Dedifferentiated amniotic fluid mesenchymal stem cell (primary cell): Measurements from ENCODE around the gene NAE1.
"Not testable (repeated sequence)": the region's sequence is repeated elsewhere in the genome, so short reads cannot be mapped to it uniquely, and the experiment has no call there.

Source experiments
- DNase-seq: peaks from one replicate; pipeline ENCODE4 v3.0.0-alpha.2; 2016; ENCODE audit errors: extremely low spot score

NAE1 gene

GRCh38 chr16:66830422-66831404, at the start of gene NAE1:
TSS of gene NAE1 (minus strand) at chr16:66830976. CDS start at chr16:66830899, 77 bp downstream.
- DNase-seq = peak; percentile 63

GRCh38 chr16:66878067-66878466, 47.3 kb upstream of the NAE1 start:
- no peak for DNase-seq

DNA sequence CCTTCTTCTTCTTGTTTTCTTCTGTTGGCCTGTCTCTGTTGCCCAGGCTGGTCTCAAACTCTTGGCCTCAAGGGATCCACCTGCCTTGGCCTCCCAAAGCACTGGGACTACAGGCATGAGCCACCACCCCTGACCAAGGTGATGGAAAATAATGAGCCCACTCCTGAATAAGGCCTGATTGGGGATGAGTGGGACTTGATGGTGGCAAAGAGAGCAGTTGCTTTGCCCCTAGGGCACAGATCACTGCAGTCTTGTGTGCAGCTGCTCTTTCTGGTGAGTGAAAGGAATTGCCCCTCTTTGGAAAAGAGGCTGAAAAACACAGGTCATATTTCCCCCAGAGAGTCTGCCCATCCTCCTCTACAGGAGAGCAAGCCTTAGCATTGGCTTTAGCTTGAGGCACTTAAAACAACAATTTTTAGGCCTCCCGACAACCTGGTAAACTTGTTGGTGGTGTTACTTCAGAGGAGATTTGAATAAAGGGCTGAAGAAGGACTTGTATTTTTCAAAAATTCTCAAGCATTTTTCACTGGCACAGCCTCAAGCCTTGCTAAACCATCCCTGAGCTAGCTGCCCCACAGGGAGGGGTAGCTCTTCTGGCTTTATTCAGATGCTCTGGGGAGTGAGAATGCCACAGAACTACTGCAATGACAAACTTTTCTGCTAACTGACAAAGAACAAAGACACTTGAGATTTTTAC, 43.5 kb upstream of the NAE1 start:
- peak; percentile 43 for DNase-seq

DNA sequence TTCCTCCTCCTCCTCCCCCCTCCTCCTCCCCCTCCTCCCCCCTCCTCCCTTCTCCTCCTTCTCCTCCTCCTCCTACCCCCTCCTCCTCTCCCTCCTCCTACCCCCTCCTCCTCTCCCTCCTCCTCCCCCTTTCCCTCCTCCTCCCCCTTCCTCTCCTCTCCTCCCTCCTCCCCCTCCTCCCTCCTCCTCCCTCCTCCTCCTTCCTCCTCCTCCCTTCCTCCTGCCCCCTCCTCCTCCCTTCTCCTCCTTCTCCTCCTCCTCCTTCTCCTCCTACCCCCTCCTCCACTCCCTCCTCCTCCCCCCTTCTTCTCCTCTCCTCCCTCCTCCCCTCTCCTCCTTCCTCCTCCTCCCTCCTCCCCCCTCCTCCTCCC, 42.9 kb upstream of the NAE1 start:
- DNase-seq = no peak

DNA sequence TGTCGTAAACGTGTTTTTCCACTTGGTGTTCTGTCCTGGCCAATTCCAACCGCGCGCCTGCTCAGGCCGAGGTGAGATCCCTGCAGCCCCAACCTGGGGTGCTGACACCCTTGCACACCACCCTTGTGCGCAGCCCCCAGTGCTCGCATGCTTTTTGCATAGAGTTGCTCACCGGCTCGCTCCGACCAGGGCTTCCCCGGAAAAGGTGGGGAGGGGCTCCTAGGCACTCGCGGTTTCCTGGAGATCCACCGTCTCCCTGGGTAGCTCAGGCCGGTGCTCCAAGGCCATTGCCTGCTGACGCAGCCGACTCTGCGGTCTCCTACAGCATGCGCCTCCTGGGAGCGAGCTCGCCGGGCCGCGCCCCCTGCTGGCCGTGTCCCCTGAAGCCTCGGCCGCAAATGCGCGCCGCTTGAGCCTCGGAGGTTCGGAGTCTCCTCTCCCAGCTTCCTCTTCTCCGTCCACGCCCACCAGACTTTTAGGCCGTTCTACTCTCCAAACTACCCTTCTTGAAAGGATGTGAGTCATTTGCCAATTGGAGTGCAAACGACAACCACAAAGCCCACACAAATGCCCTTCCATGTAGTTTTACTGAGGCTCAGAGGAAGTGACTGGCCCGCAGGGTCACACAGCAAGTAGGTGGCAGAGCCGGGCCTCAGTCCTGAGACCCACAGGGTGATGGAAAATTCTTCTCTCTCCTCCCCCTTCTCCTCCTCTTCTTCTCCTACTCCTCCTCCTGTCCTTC, 42.3 kb upstream of the NAE1 start:
- DNase-seq = peak; percentile 95

- no peak for DNase-seq
Measured at GRCh38 chr16:66872559-66872942, 41.8 kb upstream of the NAE1 start.

GRCh38 chr16:66871840-66872239, 41.1 kb upstream of the NAE1 start:
- DNase-seq = no peak

- not testable (repeated sequence) for DNase-seq
Measured at GRCh38 chr16:66871363-66871762, 40.6 kb upstream of the NAE1 start.

GRCh38 chr16:66869424-66869823, 38.6 kb upstream of the NAE1 start:
- no peak for DNase-seq

DNA sequence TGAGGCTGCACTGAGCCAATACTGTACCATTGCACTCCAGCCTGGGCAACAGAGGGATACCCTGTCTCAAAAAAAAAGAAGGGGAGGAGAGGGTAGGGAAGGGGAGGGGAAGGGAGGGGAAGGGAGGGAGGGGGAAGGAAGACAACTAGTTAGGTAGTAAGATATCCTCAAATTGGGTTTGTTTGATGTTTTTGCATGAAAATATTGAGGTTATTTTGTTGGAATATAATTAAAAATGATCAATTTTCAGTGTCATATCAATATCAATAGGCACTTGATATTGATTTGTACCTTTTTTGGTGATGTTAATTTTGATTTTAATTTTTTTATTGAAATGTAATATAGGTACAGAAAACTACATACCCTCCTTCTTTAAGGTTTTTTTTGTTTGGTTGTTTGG, 32.9 kb upstream of the NAE1 start:
- DNase-seq = no peak

DNA sequence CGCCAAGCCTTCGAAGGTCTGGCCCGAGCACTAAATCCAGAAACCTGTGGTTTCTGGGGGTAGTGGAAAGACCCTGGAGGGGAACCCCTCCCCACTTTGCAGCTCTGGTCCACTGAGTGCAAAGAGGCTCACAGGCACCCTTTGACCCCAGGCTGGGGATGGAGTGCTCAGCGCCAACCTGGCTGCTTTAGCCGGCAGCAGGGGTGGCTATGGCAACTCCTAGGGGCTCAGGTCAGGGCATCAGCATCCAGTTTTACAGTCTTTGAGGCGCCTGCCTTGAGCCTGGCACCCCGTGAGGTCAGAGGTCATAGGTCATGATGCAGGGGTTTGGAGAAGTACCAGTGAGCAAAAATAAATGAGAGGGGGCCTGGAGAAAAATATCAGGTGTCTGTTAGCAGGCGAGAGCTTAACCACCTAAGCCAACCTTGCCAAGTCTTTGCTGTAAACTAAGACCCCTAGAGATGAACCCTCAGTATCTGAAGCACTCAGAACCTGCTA, 31.3 kb upstream of the NAE1 start:
- DNase-seq = no peak

GRCh38 chr16:66859397-66860068, 28.8 kb upstream of the NAE1 start:
- DNase-seq = no peak

- no peak for DNase-seq
Measured at GRCh38 chr16:66858740-66859396, 28.1 kb upstream of the NAE1 start.

GRCh38 chr16:66857437-66857836, 26.7 kb upstream of the NAE1 start:
- no peak for DNase-seq

GRCh38 chr16:66856801-66857200, 26.0 kb upstream of the NAE1 start:
- DNase-seq = no peak

- no peak for DNase-seq
Measured at GRCh38 chr16:66856184-66856730, 25.5 kb upstream of the NAE1 start.

- no peak for DNase-seq
Measured at GRCh38 chr16:66853261-66854139, 22.7 kb upstream of the NAE1 start.

- DNase-seq = no peak
Measured at GRCh38 chr16:66851166-66851964, 20.6 kb upstream of the NAE1 start.
